ENCODE measurements around the gene GMFB.

- TF ChIP-seq ZNF704 (tag by site-specific recombination; IDR thresholded peaks at IDR 0.05) (no peak), TCF7L2 (IDR thresholded peaks at IDR 0.05; ENCODE audit: borderline replicate concordance, low read depth, low read length) (no peak), ZBTB7A (tag by site-specific recombination; IDR thresholded peaks at IDR 0.05; ENCODE audit: low read depth) (no peak)
Observed at GRCh38 chr14:54428527-54428926, 60.3 kb downstream of the GMFB start.
